ENCODE results near the gene GALNS. TPM values are rescaled to one million over a fixed set of nuclear protein-coding genes. Genes with fewer than 3 reads are reported as not detected.
"Not testable (repeated sequence)": the region's sequence is repeated elsewhere in the genome, so short reads cannot be mapped to it uniquely, and the experiment has no call there.

The GALNS gene
- total RNA-seq: 10 to 100 TPM; 17.1 to 19.0 TPM
- long read RNA-seq, full-length matches to known transcripts: 24 of 29 reads
- long read RNA-seq, partial matches to known transcripts: 0 of 29 reads
- long read RNA-seq, other reads (novel, unspliced or antisense): 5 of 29 reads

DNA sequence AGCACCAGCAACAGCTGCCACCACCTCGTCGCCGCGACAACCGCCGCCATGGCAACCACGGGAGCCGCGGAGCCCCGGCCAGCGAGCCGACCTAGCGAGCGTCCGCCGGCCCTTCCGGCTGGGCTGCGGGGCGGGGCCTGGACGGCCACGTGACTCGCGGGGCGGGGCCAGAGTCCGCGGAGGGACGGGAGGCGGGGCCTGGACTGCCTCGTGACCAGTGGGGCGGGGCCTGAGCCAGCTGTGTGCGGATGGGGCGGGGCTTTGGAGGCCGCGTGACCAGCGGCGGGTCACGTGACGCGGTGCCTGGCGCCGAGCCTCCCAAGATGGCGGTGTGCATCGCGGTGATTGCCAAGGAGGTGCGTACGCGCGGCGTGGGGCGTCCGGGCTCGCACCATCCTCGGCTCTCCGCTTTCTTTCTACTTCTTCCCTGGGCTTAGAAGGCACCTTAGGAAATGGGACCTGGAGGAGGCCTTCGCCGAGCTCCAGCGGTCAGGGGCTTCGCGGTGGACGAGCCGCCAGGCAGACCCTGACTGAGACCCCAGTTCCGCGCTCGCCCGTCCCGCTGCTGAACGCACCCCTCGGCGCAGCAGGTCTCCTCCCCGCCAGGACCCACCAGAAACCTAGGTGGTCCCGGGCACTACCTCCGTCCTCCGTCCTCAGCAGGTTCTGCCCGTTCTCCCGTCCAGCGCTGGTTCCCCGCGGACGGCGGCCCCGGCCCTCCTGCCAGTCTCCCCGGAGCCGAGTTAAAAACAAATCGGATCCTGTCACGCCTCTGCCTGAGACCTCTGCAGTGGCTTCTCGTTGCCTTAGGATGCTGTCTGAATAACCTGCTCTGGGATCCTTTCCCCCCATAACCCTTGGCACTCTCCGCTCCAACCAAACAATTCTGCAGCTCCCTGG, at the start of gene GALNS, which contains the start of gene TRAPPC2L:
Gene GALNS (minus strand): TSS at position 120 of the 900 bp plus-strand sequence. CDS start 70 bp downstream, at position 50.
Gene TRAPPC2L (plus strand): TSS at position 300 of the 900 bp plus-strand sequence. CDS start 24 bp downstream, at position 324.
- DNase-seq: peak; percentile 99
- ATAC-seq: peak; percentile 97
- intact Hi-C loops (cut with DNase I): no loop called here

DNA sequence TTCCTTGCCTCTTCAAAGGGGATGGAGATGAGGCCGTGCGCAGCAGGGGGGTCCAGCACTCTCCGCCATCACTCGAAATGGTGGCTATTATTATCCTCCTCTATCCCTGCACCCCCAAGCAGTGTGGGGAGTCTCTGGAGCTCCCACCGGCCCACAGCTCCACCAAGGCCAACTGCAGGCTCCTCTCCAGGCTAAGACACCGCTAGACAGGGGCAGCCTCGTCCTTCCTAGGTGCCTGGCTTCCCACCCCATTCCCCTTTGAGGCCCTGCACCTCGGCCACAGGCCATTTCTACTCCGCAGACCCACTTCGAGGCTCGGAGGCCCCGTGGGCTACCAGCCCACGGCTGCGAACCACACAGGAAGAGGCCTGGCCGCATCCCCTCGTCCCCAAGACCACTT, 49.3 kb upstream of the GALNS start:
- intact Hi-C loops (cut with DNase I): no loop called here
- DNase-seq (no peak), ATAC-seq (no peak)

DNA sequence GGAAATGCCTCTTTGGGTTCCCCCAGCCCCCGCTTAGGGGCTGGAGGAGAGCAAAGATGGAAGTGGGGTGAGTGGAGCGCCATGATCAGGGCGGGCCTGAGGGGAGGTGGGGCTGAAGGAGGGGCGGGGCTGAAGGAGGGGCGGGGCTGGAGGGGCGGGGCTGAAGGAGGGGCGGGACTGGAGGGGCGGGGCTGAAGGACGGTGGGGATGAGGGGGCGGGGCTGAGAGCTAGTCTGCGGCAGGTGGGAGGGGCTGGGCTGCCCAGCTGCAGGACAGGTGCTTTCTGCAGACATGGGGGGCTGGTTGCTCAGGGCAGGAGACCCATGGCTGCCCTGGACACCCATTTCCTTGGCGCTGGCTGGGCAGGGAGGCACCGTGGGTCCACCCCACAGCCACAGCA, 48.8 kb upstream of the GALNS start:
- intact Hi-C loops (cut with DNase I): no loop called here
- no peak for DNase-seq
- ATAC-seq: no peak

DNA sequence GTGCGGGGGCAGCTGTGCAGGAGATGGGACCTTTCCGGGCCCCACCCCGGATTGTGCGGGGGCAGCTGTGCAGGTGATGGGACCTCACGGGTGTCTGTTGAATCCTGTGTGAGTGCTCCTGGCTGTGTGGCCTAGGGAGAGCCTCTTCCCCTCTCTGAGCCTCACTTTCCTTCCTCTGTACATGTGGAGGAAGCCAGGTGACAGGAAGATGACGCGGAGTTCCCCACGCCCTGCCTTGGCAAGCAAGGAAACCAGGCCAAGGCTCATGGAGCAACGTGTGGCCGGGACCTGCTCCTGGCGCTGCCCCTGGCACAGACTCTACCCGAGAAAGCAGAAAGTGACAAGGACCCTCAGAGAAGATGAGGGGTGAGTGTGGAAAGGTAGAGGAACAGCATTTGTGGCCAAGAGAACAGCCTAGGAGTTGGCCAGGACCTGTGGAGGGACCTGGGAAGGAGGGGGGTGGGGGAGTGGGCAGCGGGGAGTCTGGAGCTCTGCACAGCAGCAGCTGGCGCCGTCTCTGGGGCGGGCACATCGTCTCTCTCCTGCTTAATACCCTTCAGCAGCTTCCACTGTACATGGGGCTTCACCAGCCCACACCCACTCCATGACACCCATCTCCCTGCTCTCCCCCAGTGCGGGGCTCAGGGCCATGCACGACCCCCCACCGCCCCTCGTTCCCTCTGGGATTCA, 48.1 kb upstream of the GALNS start:
- ATAC-seq (no peak), DNase-seq (no peak)
- intact Hi-C loops (cut with DNase I): no loop called here

DNA sequence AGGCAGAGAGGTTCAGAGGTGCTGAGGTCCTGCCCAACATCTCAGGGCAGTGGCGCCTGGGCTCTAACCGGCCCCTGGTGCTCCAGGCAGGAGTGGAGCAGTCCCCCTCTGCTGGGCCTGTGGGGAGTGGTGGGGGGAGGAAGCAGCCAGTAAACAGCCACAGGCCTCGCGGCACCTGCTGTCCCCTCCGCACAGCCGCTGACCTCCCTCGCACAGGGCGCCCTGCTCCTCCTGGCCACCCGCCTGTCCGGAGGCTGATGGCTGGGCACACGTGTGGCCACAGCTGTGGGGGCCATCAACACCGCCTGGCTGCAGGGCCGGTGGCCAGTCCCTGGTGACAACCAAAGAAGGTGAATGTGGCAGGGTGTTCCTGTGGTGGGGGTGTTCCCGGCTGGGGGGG, 46.5 kb upstream of the GALNS start:
- intact Hi-C loops (cut with DNase I): loop anchor here in 1 of 2 donors (2.0 kb wide), 1 partner anchor 32 kb away; no protein-coding TSS in a partner anchor
- DNase-seq (no peak), ATAC-seq (no peak)

- ATAC-seq (no peak), DNase-seq (no peak)
- intact Hi-C loops (cut with DNase I): loop anchor here in 1 of 2 donors (2.0 kb wide), 1 partner anchor 32 kb away; no protein-coding TSS in a partner anchor
These were observed 46.0 kb upstream of the GALNS start for GRCh38 chr16:88902744-88903143.

DNA sequence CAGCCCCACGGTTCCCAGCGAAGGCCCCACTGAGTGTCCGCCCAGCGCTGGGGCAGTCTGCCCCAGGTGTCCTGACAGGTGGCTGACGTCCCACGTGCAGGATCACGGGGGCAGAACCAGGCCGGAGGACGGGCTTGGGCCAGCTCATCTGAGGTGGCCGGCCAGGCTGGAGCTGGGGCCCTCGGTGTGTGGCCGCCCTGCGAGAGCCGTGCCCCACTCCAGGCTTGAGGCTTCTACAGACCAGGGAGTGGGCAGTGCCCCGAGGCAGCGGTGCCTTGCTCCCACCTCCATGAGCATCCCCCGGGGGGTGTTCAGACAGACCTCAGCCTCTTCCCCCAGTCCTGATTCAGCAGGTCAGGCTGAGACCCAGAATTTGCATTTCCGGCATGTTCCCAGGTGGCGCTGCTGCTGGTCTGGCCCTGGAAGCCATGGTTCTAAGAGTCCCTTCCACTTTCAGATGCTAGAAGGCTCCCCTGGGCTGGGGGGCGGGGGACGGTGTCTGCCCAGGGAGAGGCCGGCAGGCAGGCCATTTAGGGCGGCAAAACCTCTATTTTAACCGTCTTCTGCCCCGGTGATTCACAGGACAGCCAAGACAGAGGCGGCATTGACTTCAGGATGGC, 45.1 kb upstream of the GALNS start:
- no peak for ATAC-seq
- intact Hi-C loops (cut with DNase I): loop anchor here in 1 of 2 donors (2.0 kb wide), 1 partner anchor 31 kb away; no protein-coding TSS in a partner anchor

GRCh38 chr16:88900662-88901052, 43.9 kb upstream of the GALNS start:
- ATAC-seq (no peak), DNase-seq (no peak)
- intact Hi-C loops (cut with DNase I): no loop called here

More for the DNA sequence above, 45.1 kb upstream of the GALNS start:
- no peak for DNase-seq

DNA sequence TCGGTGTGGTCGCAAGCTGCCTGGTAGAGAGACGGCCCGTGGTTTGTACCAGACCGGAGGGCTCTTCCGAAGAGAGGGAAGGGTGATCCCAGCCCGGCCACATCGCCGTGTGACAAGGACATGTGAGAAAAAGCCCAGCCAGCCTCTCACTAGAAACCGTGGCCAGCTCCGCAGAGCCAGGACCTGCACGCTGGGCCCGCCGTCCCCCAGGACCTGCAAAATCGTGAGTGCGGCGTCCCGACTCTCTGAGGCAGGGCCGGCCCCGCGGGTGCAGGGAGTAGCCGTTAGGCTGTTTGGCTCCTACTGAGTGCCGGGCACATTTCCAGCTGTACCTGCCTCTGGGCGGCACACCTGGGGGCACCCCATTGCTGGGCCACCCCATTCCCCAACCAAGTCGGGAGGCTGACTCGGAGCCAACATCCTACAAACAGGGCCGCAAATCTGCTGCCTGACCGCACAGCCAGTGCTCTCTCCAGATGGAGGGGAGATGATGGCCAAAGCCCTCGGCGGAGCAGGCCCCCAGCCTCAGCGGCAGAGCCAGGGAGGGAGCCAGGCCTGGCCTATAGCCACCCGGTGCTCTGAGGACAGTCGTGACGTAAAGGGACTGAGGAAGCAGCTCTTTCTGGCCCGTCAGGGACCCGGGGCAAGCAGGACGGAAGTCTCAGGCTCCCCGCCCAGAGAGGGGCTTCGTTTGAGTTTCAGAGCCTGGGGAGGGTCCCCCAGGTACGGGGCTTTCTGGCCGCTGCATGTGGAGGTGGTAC, 43.3 kb upstream of the GALNS start:
- DNase-seq (no peak), ATAC-seq (no peak)
- intact Hi-C loops (cut with DNase I): no loop called here

- ATAC-seq (no peak), DNase-seq (no peak)
- intact Hi-C loops (cut with DNase I): no loop called here
These were observed 41.1 kb upstream of the GALNS start for GRCh38 chr16:88897696-88898425.

DNA sequence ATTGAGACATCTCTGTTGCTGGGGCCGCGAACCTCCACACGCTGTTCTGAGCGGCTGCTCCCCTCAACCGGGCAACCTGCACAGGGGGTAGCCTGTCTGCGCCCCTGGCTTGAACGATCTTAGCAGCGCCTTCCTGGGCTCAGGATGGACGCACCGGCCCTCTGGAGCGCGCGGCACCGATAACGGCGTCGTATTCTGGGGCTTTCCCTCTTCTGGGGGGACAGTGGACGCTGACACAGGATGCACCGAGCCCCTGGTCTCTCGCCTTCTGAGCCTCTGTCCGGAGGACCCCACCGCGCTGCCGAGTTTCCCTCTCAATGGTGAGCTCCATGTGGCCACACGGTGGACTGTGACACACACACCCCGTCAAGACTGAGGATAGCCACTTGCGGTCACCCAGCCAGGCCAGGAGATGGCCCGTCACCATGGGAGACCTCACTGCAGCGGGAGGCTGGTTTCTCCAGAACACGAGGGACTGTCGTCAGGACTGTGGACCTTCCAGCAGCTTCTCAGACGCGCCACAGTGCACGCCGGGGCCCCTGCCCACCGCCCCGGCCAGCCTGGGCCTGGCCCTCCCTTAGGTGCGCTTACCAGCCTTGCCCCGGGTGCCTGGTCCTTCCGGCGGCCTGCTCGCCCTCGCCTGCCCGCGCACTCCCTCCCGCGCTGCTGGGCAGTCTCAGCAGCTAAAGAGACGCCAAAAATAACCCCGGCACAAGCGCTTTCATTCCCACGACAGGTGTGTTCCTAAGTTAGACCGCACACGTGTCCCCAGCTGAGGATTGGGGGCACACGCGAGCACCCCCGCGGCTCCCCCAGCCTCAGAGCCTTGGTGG, 39.7 kb upstream of the GALNS start:
- DNase-seq: no peak
- ATAC-seq: no peak
- intact Hi-C loops (cut with DNase I): no loop called here

GRCh38 chr16:88895335-88895734, 38.6 kb upstream of the GALNS start:
- ATAC-seq: no peak
- intact Hi-C loops (cut with DNase I): no loop called here
- DNase-seq: no peak

DNA sequence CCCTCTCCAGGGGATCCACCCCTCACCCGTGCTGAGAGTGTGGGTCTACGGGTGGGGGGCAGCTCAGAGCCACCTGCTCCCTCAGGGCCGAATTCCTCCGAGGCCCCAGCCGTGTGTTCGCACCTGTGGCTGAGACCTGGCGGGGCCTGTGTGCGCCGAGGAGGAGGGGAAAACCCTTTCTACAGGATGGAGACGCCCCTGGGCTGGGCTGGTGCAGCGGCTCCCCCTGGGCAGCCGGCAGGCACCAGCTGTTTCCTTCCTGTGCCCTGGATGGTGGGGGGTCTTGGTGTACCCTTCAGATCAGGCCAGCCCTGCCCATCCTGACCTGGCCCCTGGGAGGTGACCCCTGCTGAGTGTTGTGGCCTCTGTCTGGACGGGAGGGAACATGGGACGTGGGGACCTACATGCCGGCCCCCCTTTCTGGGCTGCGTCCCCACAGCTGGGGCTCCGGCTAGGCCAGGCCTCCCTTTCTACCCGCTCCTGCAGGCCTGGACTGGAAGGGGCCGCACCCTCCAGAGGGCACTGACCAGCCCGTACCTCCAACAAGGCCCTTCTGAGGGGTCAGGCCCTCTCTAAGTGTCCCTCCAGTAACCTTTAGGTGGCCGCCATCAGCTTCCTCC, 38.0 kb upstream of the GALNS start:
- DNase-seq: no peak
- intact Hi-C loops (cut with DNase I): no loop called here
- ATAC-seq: no peak

GRCh38 chr16:88894266-88894665, 37.5 kb upstream of the GALNS start:
- DNase-seq; intact Hi-C loops (cut with DNase I); ATAC-seq: not testable (repeated sequence)

GRCh38 chr16:88893127-88893968, 36.6 kb upstream of the GALNS start:
- ATAC-seq (no peak), DNase-seq (no peak)
- intact Hi-C loops (cut with DNase I): no loop called here

GRCh38 chr16:88892065-88892464, 35.3 kb upstream of the GALNS start:
- intact Hi-C loops (cut with DNase I): no loop called here

More at GRCh38 chr16:88892065-88892464, 35.3 kb upstream of the GALNS start:
- ATAC-seq (no peak), DNase-seq (no peak)

Data from left cardiac atrium (tissue), 4 donors.